HepG2 (cell line): ENCODE results near the gene TMEM240. TPM values are rescaled to one million over a fixed set of nuclear protein-coding genes. Genes with fewer than 3 reads are reported as not detected.

Experiments used
- ATAC-seq: fragments of 200-7000 bp; cut with Tn5 transposase; 3 replicates; pipeline ENCODE4 v1.9.1; 2020; ENCODE audit warnings: mild to moderate bottlenecking, moderate library complexity
- BruUV-seq: library from RNA; stranded (reverse); fragments of 400-500 nt; replicated peaks from 2 replicates; lab custom pipeline; 2021; lab: Mats Ljungman, UMichigan
- CTCF ChIA-PET: fragments of 300-600 bp; formaldehyde crosslinking; extraction: SDS; loops from one replicate; lab custom pipeline; 2021; ENCODE audit warnings: low total read pairs, inconsistent platforms, low intra/inter-chr PET ratio; lab: Yijun Ruan, JAX
- POLR2A ChIA-PET: fragments of 350-600 bp; sonication (Branson Sonifier 250); formaldehyde crosslinking; loops from one replicate; lab custom pipeline; 2020; ENCODE audit warnings: antibody characterized with exemption, inconsistent platforms; lab: Yijun Ruan, JAX
- DNase-seq: peaks from one replicate; pipeline ENCODE4 v3.0.0-alpha.2; 2015; ENCODE audit warnings: low spot score
- FAIRE-seq: peaks from 3 replicates; lab custom pipeline; 2011; peaks lifted over from hg19 to GRCh38; lab: Jason Lieb, UNC
- H2AFZ ChIP-seq: one replicate; pipeline ENCODE4 v1.6.1; 2011; ENCODE audit warnings: low read length, inconsistent platforms
- H3K27ac ChIP-seq: fragments of 300-600 bp; 3 replicates; pipeline ENCODE4 v1.8.0; 2011; ENCODE audit warnings: mixed run types, mild to moderate bottlenecking, mixed read lengths, low read length, inconsistent platforms; ENCODE audit not compliant: insufficient read depth; ENCODE audit errors: extremely low read length
- H3K27me3 ChIP-seq, 2 experiments: fragments of 200-600 bp in 1 of 2; 2 replicates in 1 of 2; 3 replicates in 1 of 2; pipeline versions ENCODE4 v1.6.0 to v1.8.0; 2011; ENCODE audit warnings: low read length in 2 of 2, mild to moderate bottlenecking in 2 of 2, moderate library complexity in 2 of 2, inconsistent platforms in 1 of 2; ENCODE audit not compliant: insufficient read depth in 2 of 2, control insufficient read depth in 1 of 2
- H3K36me3 ChIP-seq, 2 experiments: fragments of 200-600 bp in 1 of 2; replicated peaks in 1 of 2; 2 replicates in 1 of 2; 3 replicates in 1 of 2; pipeline versions ENCODE4 v1.5.1 to v1.8.0; 2011; ENCODE audit warnings: low read length in 2 of 2, inconsistent platforms in 1 of 2; ENCODE audit not compliant: insufficient read depth in 2 of 2, control insufficient read depth in 1 of 2
- H3K4me1 ChIP-seq: 2 replicates; pipeline ENCODE4 v1.5.1; 2012; ENCODE audit warnings: low read length, inconsistent platforms; ENCODE audit not compliant: insufficient read depth
- H3K4me2 ChIP-seq: 2 replicates; pipeline ENCODE4 v1.6.0; 2011; ENCODE audit warnings: low read depth, low read length, inconsistent platforms
- H3K4me3 ChIP-seq, 3 experiments: fragments of 200-600 bp in 1 of 3; sonication (generic), shearing (Covaris generic) in 1 of 3; replicated peaks in 1 of 3; 2 replicates each; pipeline ENCODE4 v1.5.1; 2011 to 2016; ENCODE audit warnings: low read length in 3 of 3, inconsistent platforms in 2 of 3, low read depth in 2 of 3, mild to moderate bottlenecking in 2 of 3, control low read depth in 1 of 3, mixed read lengths in 1 of 3; ENCODE audit not compliant: insufficient read depth in 1 of 3
- H3K79me2 ChIP-seq: one replicate; pipeline ENCODE4 v1.6.1; 2011; ENCODE audit warnings: low read length, inconsistent platforms; ENCODE audit not compliant: insufficient read depth
- H3K9ac ChIP-seq: 2 replicates; pipeline ENCODE4 v1.6.0; 2011; ENCODE audit warnings: mild to moderate bottlenecking, low read depth, low read length, inconsistent platforms; ENCODE audit not compliant: insufficient read depth
- H3K9me3 ChIP-seq: 2 replicates; pipeline ENCODE4 v1.5.1; 2012; ENCODE audit warnings: mild to moderate bottlenecking, low read length
- H4K20me1 ChIP-seq: 2 replicates; pipeline ENCODE4 v1.6.0; 2011; ENCODE audit warnings: inconsistent platforms, mild to moderate bottlenecking, low read length, moderate library complexity; ENCODE audit not compliant: insufficient read depth
- ARNT ChIP-seq: fragments of 450-650 bp; IDR thresholded peaks from 2 replicates; pipeline ENCODE4 v1.6.1; 2017
- ISX ChIP-seq: sonication (generic); formaldehyde crosslinking; conservative IDR thresholded peaks from 2 replicates; pipeline ENCODE4 v1.5.0; 2020; ENCODE audit warnings: missing genetic modification reagents
- KLF11 ChIP-seq: IDR thresholded peaks from 2 replicates; pipeline ENCODE4 v1.6.1; 2016; ENCODE audit warnings: missing compliant biosample characterization
- ONECUT2 ChIP-seq: sonication (generic); formaldehyde crosslinking; IDR thresholded peaks from 2 replicates; pipeline ENCODE4 v1.4.0; 2020; ENCODE audit warnings: missing genetic modification reagents
- REXO4 ChIP-seq: sonication (generic); formaldehyde crosslinking; IDR thresholded peaks from 2 replicates; pipeline ENCODE4 v1.8.0; 2022; ENCODE audit warnings: missing genetic modification reagents, mild to moderate bottlenecking, borderline replicate concordance
- SETDB1 ChIP-seq: sonication (generic); formaldehyde crosslinking; IDR thresholded peaks from 2 replicates; pipeline ENCODE4 v1.5.1; 2020; ENCODE audit warnings: missing genetic modification reagents, mild to moderate bottlenecking, borderline replicate concordance
- SMYD3 ChIP-seq: sonication (generic); formaldehyde crosslinking; IDR thresholded peaks from 2 replicates; pipeline ENCODE4 v1.8.1; 2023; ENCODE audit warnings: mild to moderate bottlenecking, missing genetic modification reagents
- TCF12 ChIP-seq, 2 experiments: fragments of 450-650 bp in 1 of 2; sonication (generic) in 1 of 2; formaldehyde crosslinking in 1 of 2; IDR thresholded peaks; 2 replicates each; pipeline versions ENCODE4 v1.6.1 to v1.8.0; 2017 to 2022; ENCODE audit warnings: antibody characterized with exemption in 1 of 2, mild to moderate bottlenecking in 1 of 2, missing genetic modification reagents in 1 of 2, moderate library complexity in 1 of 2
- XRCC5 ChIP-seq: fragments of 200-400 bp; formaldehyde crosslinking; optimal IDR thresholded peaks from 2 replicates; pipeline ENCODE3; 2017; ENCODE audit warnings: mild to moderate bottlenecking, low read length
- ZNF160 ChIP-seq: sonication (generic); formaldehyde crosslinking; IDR thresholded peaks from 2 replicates; pipeline ENCODE4 v1.8.0; 2022; ENCODE audit warnings: mild to moderate bottlenecking, inconsistent platforms, missing genetic modification reagents
- ZNF3 ChIP-seq: IDR thresholded peaks from 2 replicates; pipeline ENCODE4 v1.7.0; 2017; ENCODE audit warnings: inconsistent platforms
- ZNF33A ChIP-seq: sonication (generic); formaldehyde crosslinking; IDR thresholded peaks from 2 replicates; pipeline ENCODE4 v1.5.1; 2020; ENCODE audit warnings: missing genetic modification reagents, mild to moderate bottlenecking, moderate library complexity, borderline replicate concordance
- WGBS: methylation state at CpG from one replicate; pipeline ENCODE4 v1.1.6; 2017; ENCODE audit warnings: low lambda C conversion rate; 5-methylcytosine and 5-hydroxymethylcytosine counted together
- in situ Hi-C: cut with HindIII; loops from 2 replicates; pipeline ENCODE4 v1.10.0; 2017; ENCODE audit warnings: low pct_unique_long_range_greater_than_20kb; ENCODE audit not compliant: extremely low pct_ligation_motif_present
- intact Hi-C: fragments of 100-400 bp; cut with micrococcal nuclease; formaldehyde crosslinking; loops from one replicate; pipeline ENCODE4 v1.10.0; 2022; ENCODE audit not compliant: unreplicated experiment
- polyA plus RNA-seq, 8 experiments: library from polyadenylated mRNA; depleted of rRNA in 3 of 8; stranded (reverse) in 7 of 8; unstranded in 1 of 8; fragments of >200 nt; fragmentation: Illumina TruSeq in 4 of 8; extraction: Trizol in 4 of 8; gene quantifications; 2 replicates each; pipeline versions ENCODE4 v1.2.1 to v1.2.3, GENCODE V29; 2011 to 2016; ENCODE audit warnings: low read depth in 4 of 8, missing spikeins in 1 of 8, mixed read lengths in 1 of 8; ENCODE audit not compliant: insufficient read depth in 1 of 8
- total RNA-seq, 5 experiments: library from RNA; depleted of rRNA; stranded (reverse); fragments of >200 nt; fragmentation: Illumina TruSeq; extraction: Trizol; gene quantifications; 2 replicates each; pipeline ENCODE4 v1.2.3, GENCODE V29; 2016; ENCODE audit warnings: low read depth in 1 of 5
- TF ChIP-seq, protein P1 (sequence below): IDR thresholded peaks from 2 replicates; pipeline ENCODE4 v1.6.1; 2018; ENCODE audit warnings: missing genetic modification reagents, mild to moderate bottlenecking, missing compliant biosample characterization
- TF ChIP-seq, protein P2 (sequence below): sonication (generic); formaldehyde crosslinking; IDR thresholded peaks from 2 replicates; pipeline ENCODE4 v1.5.1; 2020; ENCODE audit warnings: mild to moderate bottlenecking, moderate library complexity, missing genetic modification reagents
- TF ChIP-seq, protein P3 (sequence below): conservative IDR thresholded peaks from 2 replicates; pipeline ENCODE4 v1.6.1; 2018; ENCODE audit warnings: missing genetic modification reagents
- TF ChIP-seq, protein P4 (sequence below): sonication (generic); formaldehyde crosslinking; IDR thresholded peaks from 2 replicates; pipeline ENCODE4 v1.4.0; 2020; ENCODE audit warnings: missing genetic modification reagents, low read depth, mild to moderate bottlenecking, borderline replicate concordance
- TF ChIP-seq, protein P5 (sequence below): sonication (generic); formaldehyde crosslinking; IDR thresholded peaks from 2 replicates; pipeline ENCODE4 v1.8.1; 2023; ENCODE audit warnings: mild to moderate bottlenecking, missing genetic modification reagents, borderline replicate concordance
- TF ChIP-seq, protein P6 (sequence below): sonication (generic); formaldehyde crosslinking; IDR thresholded peaks from 2 replicates; pipeline ENCODE4 v1.4.0; 2020; ENCODE audit warnings: mild to moderate bottlenecking, missing genetic modification reagents, borderline replicate concordance

Gene TMEM240
- total and polyA plus RNA-seq, 2 of the 13 experiments (the other 11 are each of a cell fraction or from before 2014, with no cell fraction given): 0.17 TPM; not detected in 1

DNA sequence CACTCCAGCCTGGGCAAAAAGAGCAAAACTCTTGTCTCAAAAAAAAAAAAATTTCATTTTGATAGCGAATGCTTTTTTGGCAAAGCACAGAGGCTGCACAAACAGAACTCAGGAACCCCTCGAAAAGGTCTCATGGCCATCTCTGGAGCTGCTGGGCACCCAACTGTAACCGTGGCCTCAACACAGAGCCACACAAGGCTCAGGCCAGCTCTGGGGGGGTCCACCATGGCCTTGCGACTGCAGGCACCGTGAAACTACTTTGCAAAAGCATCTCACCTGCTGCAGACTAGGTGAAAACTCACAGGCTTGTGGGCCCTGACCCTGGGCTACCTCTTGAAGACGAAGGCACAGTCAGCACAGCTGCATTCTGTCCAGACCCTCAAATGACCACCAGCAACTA, 16.1 kb upstream of the TMEM240 start:
- 98% methylated on average over 4 of the region's 6 CpGs for WGBS
- Histone ChIP-seq H3K9me3 (no peaks in the 10 kb centered on the region), H3K9ac (no peak overlapping the region)
- intact Hi-C loops: no loop called here
- DNase-seq: no peak
- ATAC-seq: no peak
- no peak for TF ChIP-seq TCF12 (IDR thresholded peaks at IDR 0.05)
- TF ChIP-seq TCF12 (CRISPR knock-in tag; IDR thresholded peaks at IDR 0.05): no peak
- TF ChIP-seq, protein P1, sequence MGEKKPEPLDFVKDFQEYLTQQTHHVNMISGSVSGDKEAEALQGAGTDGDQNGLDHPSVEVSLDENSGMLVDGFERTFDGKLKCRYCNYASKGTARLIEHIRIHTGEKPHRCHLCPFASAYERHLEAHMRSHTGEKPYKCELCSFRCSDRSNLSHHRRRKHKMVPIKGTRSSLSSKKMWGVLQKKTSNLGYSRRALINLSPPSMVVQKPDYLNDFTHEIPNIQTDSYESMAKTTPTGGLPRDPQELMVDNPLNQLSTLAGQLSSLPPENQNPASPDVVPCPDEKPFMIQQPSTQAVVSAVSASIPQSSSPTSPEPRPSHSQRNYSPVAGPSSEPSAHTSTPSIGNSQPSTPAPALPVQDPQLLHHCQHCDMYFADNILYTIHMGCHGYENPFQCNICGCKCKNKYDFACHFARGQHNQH (CRISPR knock-in tag): no peak
- TF ChIP-seq ZNF33A: no peak
- TF ChIP-seq, protein P2, sequence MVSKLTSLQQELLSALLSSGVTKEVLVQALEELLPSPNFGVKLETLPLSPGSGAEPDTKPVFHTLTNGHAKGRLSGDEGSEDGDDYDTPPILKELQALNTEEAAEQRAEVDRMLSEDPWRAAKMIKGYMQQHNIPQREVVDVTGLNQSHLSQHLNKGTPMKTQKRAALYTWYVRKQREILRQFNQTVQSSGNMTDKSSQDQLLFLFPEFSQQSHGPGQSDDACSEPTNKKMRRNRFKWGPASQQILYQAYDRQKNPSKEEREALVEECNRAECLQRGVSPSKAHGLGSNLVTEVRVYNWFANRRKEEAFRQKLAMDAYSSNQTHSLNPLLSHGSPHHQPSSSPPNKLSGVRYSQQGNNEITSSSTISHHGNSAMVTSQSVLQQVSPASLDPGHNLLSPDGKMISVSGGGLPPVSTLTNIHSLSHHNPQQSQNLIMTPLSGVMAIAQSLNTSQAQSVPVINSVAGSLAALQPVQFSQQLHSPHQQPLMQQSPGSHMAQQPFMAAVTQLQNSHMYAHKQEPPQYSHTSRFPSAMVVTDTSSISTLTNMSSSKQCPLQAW (CRISPR knock-in tag): no peak
- TF ChIP-seq ISX (CRISPR knock-in tag): no peak
- TF ChIP-seq SMYD3 (CRISPR knock-in tag): no peak
- TF ChIP-seq SETDB1 (CRISPR knock-in tag): no peak
- TF ChIP-seq ARNT: no peak
- TF ChIP-seq ZNF3 (CRISPR knock-in tag): no peak
- TF ChIP-seq, protein P3, sequence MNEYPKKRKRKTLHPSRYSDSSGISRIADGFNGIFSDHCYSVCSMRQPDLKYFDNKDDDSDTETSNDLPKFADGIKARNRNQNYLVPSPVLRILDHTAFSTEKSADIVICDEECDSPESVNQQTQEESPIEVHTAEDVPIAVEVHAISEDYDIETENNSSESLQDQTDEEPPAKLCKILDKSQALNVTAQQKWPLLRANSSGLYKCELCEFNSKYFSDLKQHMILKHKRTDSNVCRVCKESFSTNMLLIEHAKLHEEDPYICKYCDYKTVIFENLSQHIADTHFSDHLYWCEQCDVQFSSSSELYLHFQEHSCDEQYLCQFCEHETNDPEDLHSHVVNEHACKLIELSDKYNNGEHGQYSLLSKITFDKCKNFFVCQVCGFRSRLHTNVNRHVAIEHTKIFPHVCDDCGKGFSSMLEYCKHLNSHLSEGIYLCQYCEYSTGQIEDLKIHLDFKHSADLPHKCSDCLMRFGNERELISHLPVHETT (CRISPR knock-in tag): no peak
- no peak for TF ChIP-seq ONECUT2 (CRISPR knock-in tag)
- TF ChIP-seq, protein P4, sequence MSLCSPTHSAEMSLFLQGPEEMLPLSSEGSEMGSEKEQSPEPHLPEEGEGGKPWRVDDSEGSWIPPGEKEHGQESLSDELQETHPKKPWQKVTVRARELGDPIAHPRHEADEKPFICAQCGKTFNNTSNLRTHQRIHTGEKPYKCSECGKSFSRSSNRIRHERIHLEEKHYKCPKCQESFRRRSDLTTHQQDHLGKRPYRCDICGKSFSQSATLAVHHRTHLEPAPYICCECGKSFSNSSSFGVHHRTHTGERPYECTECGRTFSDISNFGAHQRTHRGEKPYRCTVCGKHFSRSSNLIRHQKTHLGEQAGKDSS (CRISPR knock-in tag): no peak
- TF ChIP-seq ZNF160 (CRISPR knock-in tag): no peak
- TF ChIP-seq REXO4 (CRISPR knock-in tag): no peak
- TF ChIP-seq KLF11 (CRISPR knock-in tag): no peak
- TF ChIP-seq, protein P5, sequence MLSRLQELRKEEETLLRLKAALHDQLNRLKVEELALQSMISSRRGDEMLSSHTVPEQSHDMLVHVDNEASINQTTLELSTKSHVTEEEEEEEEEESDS: no peak
- TF ChIP-seq, protein P6, sequence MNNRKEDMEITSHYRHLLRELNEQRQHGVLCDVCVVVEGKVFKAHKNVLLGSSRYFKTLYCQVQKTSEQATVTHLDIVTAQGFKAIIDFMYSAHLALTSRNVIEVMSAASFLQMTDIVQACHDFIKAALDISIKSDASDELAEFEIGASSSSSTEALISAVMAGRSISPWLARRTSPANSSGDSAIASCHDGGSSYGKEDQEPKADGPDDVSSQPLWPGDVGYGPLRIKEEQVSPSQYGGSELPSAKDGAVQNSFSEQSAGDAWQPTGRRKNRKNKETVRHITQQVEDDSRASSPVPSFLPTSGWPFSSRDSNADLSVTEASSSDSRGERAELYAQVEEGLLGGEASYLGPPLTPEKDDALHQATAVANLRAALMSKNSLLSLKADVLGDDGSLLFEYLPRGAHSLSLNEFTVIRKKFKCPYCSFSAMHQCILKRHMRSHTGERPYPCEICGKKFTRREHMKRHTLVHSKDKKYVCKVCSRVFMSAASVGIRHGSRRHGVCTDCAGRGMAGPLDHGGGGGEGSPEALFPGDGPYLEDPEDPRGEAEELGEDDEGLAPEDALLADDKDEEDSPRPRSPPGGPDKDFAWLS: no peak
- no peak for TF ChIP-seq XRCC5
- TF ChIP-seq, all 625 proteins: peak for 0
- Histone ChIP-seq H4K20me1 (no peaks in the 10 kb centered on the region; the same call in 1 of the 2 replicates), H3K4me3 (no peak overlapping the region), H3K27me3 (no peaks in the 10 kb centered on the region), H3K4me1 (0 out of 2 replicates have a peak, but pooled peaks cover 5% of the 10 kb centered on the region), H3K4me2 (no peak overlapping the region), H2AFZ (no peak overlapping the region), H3K27ac (no peak overlapping the region), H3K79me2 (no peaks in the 10 kb centered on the region), H3K36me3 (peaks cover 7% of the 10 kb centered on the region in 2 experiments; a peak in 3 of 5 replicates)
- BruUV-seq: no TSS peak
- in situ Hi-C loops: no loop called here
- ChIA-PET POLR2A (no interaction called here), CTCF (no interaction called here)
- FAIRE-seq: no peak
